K562 (cell line): ENCODE measurements around the gene CD9. TPM values are rescaled to one million over a fixed set of nuclear protein-coding genes. Genes with fewer than 3 reads are reported as not detected.
"Not testable (repeated sequence)": the region's sequence is repeated elsewhere in the genome, so short reads cannot be mapped to it uniquely, and the experiment has no call there.

ENCODE experiments used
- ATAC-seq: fragments of 200-7000 bp; cut with Tn5 transposase; 3 replicates; pipeline ENCODE4 v1.9.1; 2020; ENCODE audit warnings: moderate library complexity
- BruUV-seq: library from RNA; stranded (reverse); fragments of 400-500 nt; replicated peaks from 2 replicates; lab custom pipeline; 2021; lab: Mats Ljungman, UMichigan
- CTCF ChIA-PET: fragments of 300-600 bp; formaldehyde crosslinking; extraction: SDS; loops from one replicate; lab custom pipeline; 2021; ENCODE audit warnings: low intra/inter-chr PET ratio; lab: Yijun Ruan, JAX
- POLR2A ChIA-PET: fragments of 300-600, 350-650 bp; sonication (Branson Sonifier 250); formaldehyde crosslinking; extraction: SDS; loops from one replicate; lab custom pipeline; 2021; ENCODE audit warnings: antibody characterized with exemption, inconsistent platforms; lab: Yijun Ruan, JAX
- DNase-seq, 4 experiments: peaks; one replicate each; pipeline versions ENCODE4 v3.0.0 to v3.0.0-alpha.2; 2011 to 2018; ENCODE audit warnings: low spot score in 3 of 4, mixed read lengths in 3 of 4; ENCODE audit errors: extremely low read depth in 1 of 4
- FAIRE-seq: peaks from 2 replicates; lab custom pipeline; 2011; peaks lifted over from hg19 to GRCh38; lab: Jason Lieb, UNC
- H2AFZ ChIP-seq: 2 replicates; pipeline ENCODE4 v1.6.0; 2011; ENCODE audit warnings: low read depth, low read length, control low read depth, inconsistent platforms
- H3K27ac ChIP-seq: fragments of 200-600 bp; 3 replicates; pipeline ENCODE4 v1.8.0; 2011; ENCODE audit warnings: low read depth, mild to moderate bottlenecking, control low read depth, inconsistent platforms, low read length, moderate library complexity, mixed read lengths; ENCODE audit errors: extremely low read depth
- H3K27me3 ChIP-seq, 2 experiments: fragments of 300-600 bp in 1 of 2; 2 replicates in 1 of 2; 3 replicates in 1 of 2; pipeline versions ENCODE4 v1.6.0 to v1.8.0; 2011; ENCODE audit warnings: inconsistent platforms in 2 of 2, low read length in 2 of 2, mild to moderate bottlenecking in 1 of 2, mixed read lengths in 1 of 2, moderate library complexity in 1 of 2; ENCODE audit not compliant: control insufficient read depth in 2 of 2, insufficient read depth in 2 of 2
- H3K36me3 ChIP-seq: fragments of 300-600 bp; 3 replicates; pipeline ENCODE4 v1.8.0; 2011; ENCODE audit warnings: mild to moderate bottlenecking, low read length, inconsistent platforms; ENCODE audit not compliant: control insufficient read depth, insufficient read depth
- H3K4me1 ChIP-seq, 2 experiments: fragments of 200-600 bp in 1 of 2; replicated peaks in 1 of 2; 2 replicates in 1 of 2; 3 replicates in 1 of 2; pipeline versions ENCODE4 v1.5.1 to v1.8.0; 2011; ENCODE audit warnings: inconsistent platforms in 2 of 2, low read length in 2 of 2, mild to moderate bottlenecking in 1 of 2, mixed read lengths in 1 of 2, moderate library complexity in 1 of 2; ENCODE audit not compliant: control insufficient read depth in 2 of 2, insufficient read depth in 2 of 2
- H3K4me2 ChIP-seq: 2 replicates; pipeline ENCODE4 v1.6.1; 2011; ENCODE audit warnings: low read length, control low read depth, inconsistent platforms, mixed read lengths; ENCODE audit not compliant: insufficient read depth
- H3K4me3 ChIP-seq: fragments of 200-600 bp; sonication (generic), shearing (Covaris generic); 2 replicates; pipeline ENCODE4 v1.5.1; 2016; ENCODE audit warnings: control low read depth, inconsistent platforms
- H3K79me2 ChIP-seq: fragments of 200-600 bp; 3 replicates; pipeline ENCODE4 v1.8.0; 2011; ENCODE audit warnings: low read length, inconsistent platforms; ENCODE audit not compliant: control insufficient read depth, insufficient read depth
- H3K9ac ChIP-seq, 2 experiments: 2 replicates each; pipeline versions ENCODE4 v1.6.0 to v1.6.1; 2011; ENCODE audit warnings: low read depth in 2 of 2, low read length in 2 of 2, control low read depth in 1 of 2, inconsistent platforms in 1 of 2, mild to moderate bottlenecking in 1 of 2, mixed read lengths in 1 of 2; ENCODE audit not compliant: insufficient read depth in 1 of 2
- H3K9me1 ChIP-seq: one replicate; pipeline ENCODE4 v1.6.0; 2011; ENCODE audit warnings: inconsistent platforms, mild to moderate bottlenecking, low read length, moderate library complexity; ENCODE audit not compliant: control insufficient read depth, insufficient read depth
- H3K9me3 ChIP-seq: replicated peaks from 2 replicates; pipeline ENCODE4 v1.5.1; 2011; ENCODE audit warnings: low read depth, low read length, inconsistent platforms; ENCODE audit not compliant: control insufficient read depth, insufficient read depth
- H4K20me1 ChIP-seq: replicated peaks from 2 replicates; pipeline ENCODE4 v1.6.1; 2011; ENCODE audit warnings: low read length, inconsistent platforms, mixed read lengths; ENCODE audit not compliant: control insufficient read depth, insufficient read depth
- BRD4 ChIP-seq: fragments of 200-600 bp; sonication (generic); IDR thresholded peaks from 2 replicates; pipeline ENCODE4 v1.6.1; 2017; ENCODE audit warnings: inconsistent platforms
- FOXA3 ChIP-seq, 2 experiments: fragments of 450-650 bp in 1 of 2; sonication (generic) in 1 of 2; formaldehyde crosslinking; IDR thresholded peaks in 1 of 2; conservative IDR thresholded peaks in 1 of 2; 2 replicates each; pipeline versions ENCODE4 v1.4.0 to v1.8.0; 2020 to 2022; ENCODE audit warnings: mild to moderate bottlenecking in 2 of 2, missing genetic modification reagents in 1 of 2
- HDAC1 ChIP-seq, 2 experiments: fragments of 450-650 bp; IDR thresholded peaks; 2 replicates each; pipeline ENCODE4 v1.6.1; 2016 to 2017; ENCODE audit warnings: inconsistent platforms in 1 of 2, mild to moderate bottlenecking in 1 of 2, moderate library complexity in 1 of 2
- NR1H2 ChIP-seq: sonication (generic); formaldehyde crosslinking; IDR thresholded peaks from 2 replicates; pipeline ENCODE4 v1.4.0; 2020; ENCODE audit warnings: mild to moderate bottlenecking, missing genetic modification reagents
- RBFOX2 ChIP-seq: fragments of 200-400 bp; formaldehyde crosslinking; IDR thresholded peaks from 2 replicates; pipeline ENCODE4 v1.6.1; 2017; ENCODE audit warnings: low read depth, mild to moderate bottlenecking, low read length, moderate library complexity
- SNAPC5 ChIP-seq: fragments of 250-450 bp; sonication (Bioruptor Pico); IDR thresholded peaks from 2 replicates; pipeline ENCODE4 v1.8.0; 2021; ENCODE audit warnings: moderate library complexity, mild to moderate bottlenecking, inconsistent platforms
- WGBS: fragments of 100-300 bp; shearing (Covaris generic); methylation state at CpG from one replicate; pipeline ENCODE4 v1.1.6; 2016; ENCODE audit warnings: low coverage, mixed read lengths; ENCODE audit not compliant: insufficient coverage; ENCODE audit errors: missing lambda C conversion rate; 5-methylcytosine and 5-hydroxymethylcytosine counted together
- in situ Hi-C: fragments of 300-500 bp; cut with MboI; formaldehyde crosslinking; loops from 4 replicates; pipeline ENCODE4 v1.15.0; 2018; ENCODE audit warnings: inconsistent platforms, mixed read lengths
- intact Hi-C: fragments of 100-400 bp; cut with micrococcal nuclease; formaldehyde crosslinking; loops from 2 replicates; pipeline ENCODE4 v1.14.2; 2022
- polyA plus RNA-seq, 8 experiments: library from polyadenylated mRNA; depleted of rRNA in 4 of 8; stranded (reverse) in 5 of 8; unstranded in 3 of 8; fragments of >200 nt; fragmentation: Nextera tagmentation in 2 of 8; fragmentation: Illumina TruSeq in 1 of 8; extraction: Ambion mirVana in 2 of 8; extraction: Trizol in 1 of 8; gene quantifications; 2 replicates each; pipeline versions ENCODE4 v1.2.1 to v1.2.3, GENCODE V29; 2011 to 2014; ENCODE audit warnings: inconsistent platforms in 1 of 8, missing spikeins in 1 of 8
- total RNA-seq, 7 experiments: library from RNA; depleted of rRNA in 6 of 7; stranded (reverse); fragments of >200 nt in 6 of 7; fragmentation: Illumina TruSeq in 2 of 7; extraction: Trizol in 2 of 7; gene quantifications; 2 replicates each; pipeline versions ENCODE4 v1.2.1 to v1.2.3, GENCODE V29; 2011 to 2021; ENCODE audit warnings: low replicate concordance in 1 of 7

CD9 gene
- total and polyA plus RNA-seq, 9 of the 15 experiments (the other 6 are each of a cell fraction or from before 2014, with no cell fraction given), result 0.43 to 5.6 (median 0.62) TPM

DNA sequence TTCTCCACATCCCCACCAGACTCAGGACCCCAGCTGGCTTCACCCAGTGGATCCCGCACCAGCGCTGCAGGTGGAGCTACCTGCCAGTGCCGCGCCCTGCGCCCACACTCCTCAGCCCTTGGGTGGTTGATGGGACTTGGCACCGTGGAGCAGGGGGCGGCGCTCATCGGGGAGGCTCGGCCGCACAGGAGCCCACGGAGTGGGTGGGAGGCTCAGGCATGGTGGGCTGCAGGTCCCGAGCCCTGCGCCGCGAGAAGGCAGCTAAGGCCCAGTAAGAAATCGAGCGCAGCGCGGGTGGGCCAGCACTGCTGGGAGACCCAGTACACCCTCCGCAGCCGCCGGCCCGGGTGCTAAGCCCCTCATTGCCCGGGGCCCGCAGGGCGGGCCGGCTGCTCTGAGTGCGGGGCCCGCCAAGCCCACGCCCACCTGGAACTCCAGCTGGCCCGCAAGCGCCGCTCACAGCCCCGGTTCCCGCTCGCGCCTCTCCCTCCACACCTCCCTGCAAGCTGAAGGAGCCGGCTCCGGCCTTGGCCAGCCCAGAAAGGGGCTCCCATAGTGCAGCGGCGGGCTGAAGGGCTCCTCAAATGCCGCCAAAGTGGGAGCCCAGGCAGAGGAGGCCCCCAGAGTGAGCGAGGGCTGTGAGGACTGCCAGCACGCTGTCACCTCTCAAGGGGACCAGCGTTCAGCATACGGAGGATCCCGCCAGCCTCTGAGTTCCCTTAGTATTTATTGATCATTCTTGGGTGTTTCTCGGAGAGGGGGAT, 9.3 kb upstream of the CD9 start:
- H3K27ac ChIP-seq, H3K79me2 ChIP-seq, CTCF ChIA-PET, H3K9ac ChIP-seq, H3K9me1 ChIP-seq, BruUV-seq, POLR2A ChIA-PET, H4K20me1 ChIP-seq, H3K4me3 ChIP-seq, intact Hi-C loops, H3K4me1 ChIP-seq, H3K4me2 ChIP-seq, DNase-seq, H2AFZ ChIP-seq, H3K9me3 ChIP-seq, FAIRE-seq, ATAC-seq, H3K36me3 ChIP-seq: not testable (repeated sequence)
- peaks cover 7 to 23% of the 10 kb centered on the region in 2 experiments; a peak in 4 of 5 replicates for H3K27me3 ChIP-seq
- in situ Hi-C loops, result loop anchor here (10.0 kb wide), 1 partner anchor 126 kb away; no protein-coding TSS in a partner anchor
- 78% methylated on average over 19 of the region's 49 CpGs for WGBS

DNA sequence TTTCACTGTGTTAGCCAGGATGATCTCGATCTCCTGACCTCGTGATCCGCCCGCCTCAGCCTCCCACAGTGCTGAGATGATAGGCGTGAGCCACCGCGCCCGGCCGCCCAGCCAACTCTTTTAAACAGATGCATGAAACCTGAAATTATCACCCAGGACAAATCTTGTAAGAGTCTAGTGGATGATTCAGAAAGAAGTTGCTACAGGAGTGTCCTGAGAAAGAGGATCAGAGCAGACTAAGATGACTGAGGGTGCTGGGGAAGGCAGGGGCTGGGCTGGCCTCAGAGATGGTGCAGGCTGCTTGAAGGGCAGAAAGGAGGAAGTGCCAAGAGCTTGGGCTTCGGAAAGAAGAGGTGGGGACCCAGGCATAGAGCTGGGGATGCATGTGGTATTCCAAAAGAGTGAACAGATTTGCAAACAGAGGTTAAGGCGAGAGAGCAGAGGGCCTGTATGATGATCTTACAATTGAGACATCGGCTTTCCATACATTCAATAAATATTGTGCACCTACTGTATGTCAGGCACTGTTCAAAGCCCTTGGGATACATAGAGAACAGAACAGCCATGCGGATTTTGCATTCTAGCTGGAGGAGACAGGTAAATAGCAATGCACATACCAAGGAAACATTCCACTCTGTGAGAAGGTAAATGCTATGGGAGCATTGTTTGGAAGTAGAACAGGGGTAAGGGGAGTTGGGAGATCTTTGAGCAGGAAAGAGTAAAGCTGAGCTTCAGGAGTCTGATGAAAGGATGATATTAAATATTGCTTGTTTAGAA, 7.4 kb upstream of the CD9 start:
- no peak for FAIRE-seq

More for the DNA sequence above, 7.4 kb upstream of the CD9 start:
- WGBS, result 0% methylated on average over 9 of the region's 13 CpGs
- Histone ChIP-seq H3K36me3 (no peaks in the 10 kb centered on the region), H3K4me1 (peaks cover 0 to 3% of the 10 kb centered on the region in 2 experiments; a peak in 3 of 5 replicates), H3K27ac (no peak overlapping the region), H3K27me3 (peaks cover 6 to 20% of the 10 kb centered on the region in 2 experiments; a peak in 4 of 5 replicates), H3K9me1 (no peaks in the 10 kb centered on the region), H3K9me3 (no peaks in the 10 kb centered on the region), H3K4me2 (no peak overlapping the region), H3K9ac (no peak overlapping the region), H4K20me1 (no peaks in the 10 kb centered on the region), H2AFZ (no peak overlapping the region), H3K4me3 (no peak overlapping the region), H3K79me2 (no peaks in the 10 kb centered on the region)
- intact Hi-C loops (no loop called here), in situ Hi-C loops (loop anchor here (10.0 kb wide), 1 partner anchor 128 kb away; no protein-coding TSS in a partner anchor)
- ChIA-PET POLR2A (no interaction called here), CTCF (no interaction called here)
- no TSS peak for BruUV-seq
- no peak for DNase-seq
- ATAC-seq, result no peak
- TF ChIP-seq RBFOX2, result no peak
- TF ChIP-seq HDAC1 (IDR thresholded peaks at IDR 0.05), result no peak
- no peak for TF ChIP-seq BRD4
- TF ChIP-seq SNAPC5 (CRISPR knock-in tag), result no peak
- TF ChIP-seq NR1H2, result no peak
- no peak for TF ChIP-seq FOXA3 (CRISPR knock-in tag; conservative IDR thresholded peaks at IDR 0.05 in 1 of 2, IDR thresholded peaks at IDR 0.05 in 1 of 2)
